Thoracic aorta (tissue), 2 donors: ENCODE measurements around the gene EEF1E1. TPM values are rescaled to one million over a fixed set of nuclear protein-coding genes. Genes with fewer than 3 reads are reported as not detected.

ENCODE experiments used
- ATAC-seq: fragments of 150-250 bp; one replicate; pipeline ENCODE4 v1.8.0; 2017; ENCODE audit warnings: low read depth; ENCODE audit not compliant: insufficient number of reproducible peaks, low FRiP score
- DNase-seq: peaks from one replicate; pipeline ENCODE4 v3.0.0-alpha.2; 2020; ENCODE audit warnings: low spot score
- H3K27ac ChIP-seq, 2 donors: fragments of 200-600 bp; sonication (generic); 1 replicate in 1 of 2; 2 replicates in 1 of 2; pipeline ENCODE4 v1.5.1; 2016; ENCODE audit warnings: mild to moderate bottlenecking in 2 of 2, moderate library complexity in 2 of 2
- H3K27me3 ChIP-seq: fragments of 200-600 bp; sonication (generic); replicated peaks from 2 replicates; pipeline ENCODE4 v1.6.0; 2016; ENCODE audit warnings: mild to moderate bottlenecking; ENCODE audit not compliant: insufficient read depth
- H3K36me3 ChIP-seq: fragments of 200-600 bp; sonication (generic); one replicate; pipeline ENCODE4 v1.5.1; 2016
- H3K4me1 ChIP-seq, 2 donors: fragments of 200-600 bp; sonication (generic); 1 replicate in 1 of 2; 2 replicates in 1 of 2; pipeline versions ENCODE4 v1.5.1 to v1.6.0; 2016; ENCODE audit warnings: low read depth in 2 of 2, mild to moderate bottlenecking in 1 of 2; ENCODE audit not compliant: control insufficient read depth in 1 of 2
- H3K4me3 ChIP-seq: fragments of 200-600 bp; sonication (generic); 2 replicates; pipeline ENCODE4 v1.5.1; 2016; ENCODE audit warnings: mild to moderate bottlenecking
- H3K9me3 ChIP-seq: fragments of 200-600 bp; sonication (generic); 2 replicates; pipeline ENCODE4 v1.5.1; 2016
- CTCF ChIP-seq: fragments of 200-600 bp; sonication (generic); IDR thresholded peaks from one replicate; pipeline ENCODE4 v1.5.1; 2019; ENCODE audit warnings: antibody characterized with exemption
- total RNA-seq, 2 donors: library from RNA; depleted of rRNA; stranded (reverse); fragments of >200 nt; gene quantifications; one replicate each; pipeline versions ENCODE4 v1.1.0 to v1.2.3, GENCODE V29; 2016

EEF1E1 gene
- total RNA-seq, 2 donors from 2014 or later = 26.8 to 52.8 TPM

- DNase-seq (no peak), ATAC-seq (peak; percentile 85)
- Histone ChIP-seq H3K9me3 (no peaks in the 10 kb centered on the region), H3K36me3 (peaks cover 6% of the 10 kb centered on the region), H3K4me3 (peak overlapping the region; percentile 15), H3K4me1 (peaks cover 36 to 65% of the 10 kb centered on the region in 2 donors), H3K27ac (peak overlapping the region; percentile 71 to 79), H3K27me3 (no peaks in the 10 kb centered on the region)
- TF ChIP-seq CTCF = no peak
Observed at GRCh38 chr6:8082954-8083858, 19.1 kb downstream of the EEF1E1 start.

- DNase-seq (no peak), ATAC-seq (no peak)
- Histone ChIP-seq H3K27ac (peak overlapping the region; percentile 71 to 79), H3K27me3 (no peaks in the 10 kb centered on the region), H3K4me3 (peak overlapping the region; percentile 15), H3K9me3 (no peaks in the 10 kb centered on the region), H3K4me1 (peaks cover 36 to 59% of the 10 kb centered on the region in 2 donors), H3K36me3 (peaks cover 6% of the 10 kb centered on the region)
- TF ChIP-seq CTCF = no peak
Observed at GRCh38 chr6:8082572-8082953, 19.8 kb downstream of the EEF1E1 start.

- H3K4me1 ChIP-seq = peaks cover 35 to 60% of the 10 kb centered on the region in 2 donors
- no peak overlapping the region for H3K27ac ChIP-seq
- TF ChIP-seq CTCF = no peak
- H3K36me3 ChIP-seq = no peaks in the 10 kb centered on the region
- H3K27me3 ChIP-seq = no peaks in the 10 kb centered on the region
- ATAC-seq (no peak), DNase-seq (no peak)
- H3K9me3 ChIP-seq = no peaks in the 10 kb centered on the region
- H3K4me3 ChIP-seq = no peak overlapping the region
Observed at GRCh38 chr6:8080362-8081151, 21.8 kb downstream of the EEF1E1 start.

- H3K36me3 ChIP-seq = no peaks in the 10 kb centered on the region
- ATAC-seq (no peak), DNase-seq (no peak)
- H3K4me3 ChIP-seq = no peak overlapping the region
- TF ChIP-seq CTCF = no peak
- H3K27ac ChIP-seq = no peak overlapping the region
- H3K9me3 ChIP-seq = no peaks in the 10 kb centered on the region
- no peaks in the 10 kb centered on the region for H3K27me3 ChIP-seq
- peaks cover 27 to 54% of the 10 kb centered on the region in 2 donors for H3K4me1 ChIP-seq
Observed at GRCh38 chr6:8079126-8079525, 23.2 kb downstream of the EEF1E1 start.

GRCh38 chr6:8077991-8078390, 24.4 kb downstream of the EEF1E1 start:
- H3K4me1 ChIP-seq = peaks cover 26 to 49% of the 10 kb centered on the region in 2 donors
- no peak overlapping the region for H3K27ac ChIP-seq
- ATAC-seq (no peak), DNase-seq (no peak)
- no peak overlapping the region for H3K4me3 ChIP-seq
- H3K27me3 ChIP-seq = no peaks in the 10 kb centered on the region
- no peaks in the 10 kb centered on the region for H3K9me3 ChIP-seq
- no peaks in the 10 kb centered on the region for H3K36me3 ChIP-seq
- TF ChIP-seq CTCF = no peak
